SK-N-SH treated with all-trans-retinoic acid at 6 μM for 48 hours (cell line): ENCODE data around the gene REC114.

ENCODE experiments used
- ATAC-seq: fragments of 200-7000 bp; cut with Tn5 transposase; 3 replicates; pipeline ENCODE4 v1.9.1; 2020; ENCODE audit warnings: mild to moderate bottlenecking, moderate library complexity
- ARNTL ChIP-seq: fragments of 450-650 bp; formaldehyde crosslinking; IDR thresholded peaks from 2 replicates; pipeline ENCODE4 v1.5.0; 2020; ENCODE audit warnings: low read depth, mild to moderate bottlenecking, moderate library complexity, borderline replicate concordance
- BACH2 ChIP-seq: fragments of 250-450 bp; sonication (Bioruptor Pico); IDR thresholded peaks from 2 replicates; pipeline ENCODE4 v1.9.0; 2021; ENCODE audit warnings: mild to moderate bottlenecking, borderline replicate concordance
- CREB5 ChIP-seq: fragments of 250-450 bp; sonication (Bioruptor Pico); IDR thresholded peaks from 2 replicates; pipeline ENCODE4 v1.5.1; 2020; ENCODE audit warnings: low read depth, mild to moderate bottlenecking, moderate library complexity
- CSDC2 ChIP-seq: fragments of 250-450 bp; sonication (Bioruptor Pico); IDR thresholded peaks from 2 replicates; pipeline ENCODE4 v1.5.0; 2020; ENCODE audit warnings: mild to moderate bottlenecking, moderate library complexity
- CSRNP3 ChIP-seq: fragments of 250-450 bp; sonication (Bioruptor Pico); IDR thresholded peaks from 2 replicates; pipeline ENCODE4 v1.5.1; 2021; ENCODE audit warnings: mild to moderate bottlenecking, moderate library complexity
- ESRRG ChIP-seq: fragments of 250-450 bp; sonication (Bioruptor Pico); IDR thresholded peaks from 2 replicates; pipeline ENCODE4 v1.6.1; 2021; ENCODE audit warnings: mild to moderate bottlenecking
- GLIS3 ChIP-seq: fragments of 250-450 bp; sonication (Bioruptor Pico); IDR thresholded peaks from 2 replicates; pipeline ENCODE4 v1.5.0; 2020; ENCODE audit warnings: mild to moderate bottlenecking, moderate library complexity
- OSR1 ChIP-seq: fragments of 250-450 bp; sonication (Bioruptor Pico); IDR thresholded peaks from 2 replicates; pipeline ENCODE4 v1.8.0; 2022; ENCODE audit warnings: moderate library complexity, mild to moderate bottlenecking, inconsistent platforms
- POU6F1 ChIP-seq: fragments of 250-450 bp; sonication (Bioruptor Pico); IDR thresholded peaks from 2 replicates; pipeline ENCODE4 v1.8.0; 2021; ENCODE audit warnings: low read depth, mild to moderate bottlenecking, moderate library complexity, borderline replicate concordance
- SNAI2 ChIP-seq: fragments of 250-450 bp; sonication (Bioruptor Pico); IDR thresholded peaks from 2 replicates; pipeline ENCODE4 v1.5.0; 2020; ENCODE audit warnings: mild to moderate bottlenecking, moderate library complexity
- TCF4 ChIP-seq: fragments of 250-450 bp; sonication (Bioruptor Pico); IDR thresholded peaks from 2 replicates; pipeline ENCODE4 v1.8.0; 2021; ENCODE audit warnings: mild to moderate bottlenecking, moderate library complexity, borderline replicate concordance
- TOX ChIP-seq: fragments of 250-450 bp; sonication (Bioruptor Pico); IDR thresholded peaks from 2 replicates; pipeline ENCODE4 v1.8.0; 2021; ENCODE audit warnings: mild to moderate bottlenecking, moderate library complexity, borderline replicate concordance
- TSHZ2 ChIP-seq: fragments of 250-450 bp; sonication (Bioruptor Pico); IDR thresholded peaks from 2 replicates; pipeline ENCODE4 v1.5.0; 2020; ENCODE audit warnings: mild to moderate bottlenecking, moderate library complexity
- ZC3H10 ChIP-seq: fragments of 250-450 bp; sonication (Bioruptor Pico); IDR thresholded peaks from 2 replicates; pipeline ENCODE4 v1.5.1; 2021; ENCODE audit warnings: mild to moderate bottlenecking, moderate library complexity
- ZFP3 ChIP-seq: fragments of 250-450 bp; sonication (Bioruptor Pico); IDR thresholded peaks from 2 replicates; pipeline ENCODE4 v1.5.0; 2020; ENCODE audit warnings: mild to moderate bottlenecking, moderate library complexity
- ZFP30 ChIP-seq: fragments of 450-650 bp; formaldehyde crosslinking; IDR thresholded peaks from 2 replicates; pipeline ENCODE4 v1.5.0; 2022; ENCODE audit warnings: mild to moderate bottlenecking, moderate library complexity
- ZNF565 ChIP-seq: fragments of 450-650 bp; formaldehyde crosslinking; conservative IDR thresholded peaks from 2 replicates; pipeline ENCODE4 v1.5.0; 2020; ENCODE audit warnings: low read depth, mild to moderate bottlenecking, moderate library complexity
- ZNF70 ChIP-seq: fragments of 450-650 bp; formaldehyde crosslinking; IDR thresholded peaks from 2 replicates; pipeline ENCODE4 v1.5.0; 2020; ENCODE audit warnings: mild to moderate bottlenecking, moderate library complexity

Gene REC114

GRCh38 chr15:73583544-73583943, 140.6 kb downstream of the REC114 start:
- ATAC-seq: no peak

GRCh38 chr15:73584699-73585420, 141.9 kb downstream of the REC114 start:
- peak; percentile 61 for ATAC-seq
- TF ChIP-seq SNAI2 (CRISPR knock-in tag) (no peak), GLIS3 (CRISPR knock-in tag) (no peak), BACH2 (CRISPR knock-in tag) (no peak), CSDC2 (CRISPR knock-in tag) (no peak), TOX (CRISPR knock-in tag) (no peak), ZC3H10 (CRISPR knock-in tag) (no peak), POU6F1 (no peak), ESRRG (no peak), ZNF70 (CRISPR knock-in tag) (no peak), ZNF565 (CRISPR knock-in tag) (no peak), CSRNP3 (CRISPR knock-in tag) (no peak), ZFP3 (CRISPR knock-in tag) (no peak), TSHZ2 (CRISPR knock-in tag) (no peak), OSR1 (no peak), TCF4 (CRISPR knock-in tag) (no peak), ARNTL (CRISPR knock-in tag) (no peak)

More at GRCh38 chr15:73583544-73583943, 140.6 kb downstream of the REC114 start:
- no peak for TF ChIP-seq ZFP30 (CRISPR knock-in tag)
- TF ChIP-seq TSHZ2 (CRISPR knock-in tag): no peak
- no peak for TF ChIP-seq ZNF70 (CRISPR knock-in tag)
- no peak for TF ChIP-seq ZFP3 (CRISPR knock-in tag)
- TF ChIP-seq POU6F1: no peak
- TF ChIP-seq CREB5: no peak
- TF ChIP-seq BACH2 (CRISPR knock-in tag): no peak
- TF ChIP-seq CSDC2 (CRISPR knock-in tag): no peak
